CD14-positive monocyte (primary cell): ENCODE measurements around the gene ARHGEF10L. TPM values are rescaled to one million over a fixed set of nuclear protein-coding genes. Genes with fewer than 3 reads are reported as not detected.

Experiments used
- DNase-seq, 3 donors: peaks; one replicate each; pipeline ENCODE4 v3.0.0-alpha.2; 2011 to 2022
- H2AFZ ChIP-seq: 2 replicates; pipeline ENCODE4 v1.6.0; 2012; ENCODE audit warnings: mild to moderate bottlenecking, low read depth, low read length, inconsistent platforms; ENCODE audit not compliant: insufficient read depth, poor library complexity, severe bottlenecking
- H3K27ac ChIP-seq, 2 donors: 1 replicate in 1 of 2; 2 replicates in 1 of 2; pipeline ENCODE4 v1.5.1; 2012 to 2013; ENCODE audit warnings: low read length in 2 of 2, control low read depth in 1 of 2, inconsistent platforms in 1 of 2, low read depth in 1 of 2, mild to moderate bottlenecking in 1 of 2
- H3K27me3 ChIP-seq, 2 donors: one replicate each; pipeline versions ENCODE4 v1.6.0 to v1.6.1; 2011 to 2013; ENCODE audit warnings: low read length in 2 of 2; ENCODE audit not compliant: control insufficient read depth in 2 of 2, insufficient read depth in 2 of 2
- H3K36me3 ChIP-seq, 2 donors: replicated peaks in 1 of 2; 1 replicate in 1 of 2; 2 replicates in 1 of 2; pipeline versions ENCODE4 v1.5.1 to v1.6.1; 2012 to 2013; ENCODE audit warnings: low read length in 2 of 2, control low read depth in 1 of 2, inconsistent platforms in 1 of 2, mild to moderate bottlenecking in 1 of 2; ENCODE audit not compliant: insufficient read depth in 2 of 2, control insufficient read depth in 1 of 2
- H3K4me1 ChIP-seq, 2 donors: 1 replicate in 1 of 2; 2 replicates in 1 of 2; pipeline versions ENCODE4 v1.5.1 to v1.6.1; 2012 to 2013; ENCODE audit warnings: low read length in 2 of 2, control low read depth in 1 of 2, inconsistent platforms in 1 of 2, mild to moderate bottlenecking in 1 of 2, moderate library complexity in 1 of 2; ENCODE audit not compliant: insufficient read depth in 2 of 2, control insufficient read depth in 1 of 2
- H3K4me2 ChIP-seq: replicated peaks from 2 replicates; pipeline ENCODE3; 2012; ENCODE audit warnings: low read length, moderate library complexity, mild to moderate bottlenecking; ENCODE audit not compliant: poor library complexity, severe bottlenecking; ENCODE audit errors: extremely low read depth
- H3K4me3 ChIP-seq, 3 experiments: fragments of 200-600 bp in 1 of 3; sonication (generic) in 1 of 3; replicated peaks in 1 of 3; 1 replicate in 2 of 3; 2 replicates in 1 of 3; pipeline ENCODE4 v1.5.1; 2011 to 2013; ENCODE audit warnings: low read length in 3 of 3, mild to moderate bottlenecking in 3 of 3, control low read depth in 2 of 3, low read depth in 2 of 3, inconsistent platforms in 1 of 3, moderate library complexity in 1 of 3
- H3K79me2 ChIP-seq: 2 replicates; pipeline ENCODE4 v1.6.0; 2012; ENCODE audit warnings: mild to moderate bottlenecking, control low read depth, inconsistent platforms, low read length, moderate library complexity; ENCODE audit not compliant: insufficient read depth
- H3K9ac ChIP-seq: 2 replicates; pipeline ENCODE4 v1.6.0; 2017; ENCODE audit warnings: low read length, mild to moderate bottlenecking; ENCODE audit not compliant: insufficient read depth, poor library complexity, severe bottlenecking
- H3K9me3 ChIP-seq, 2 donors: replicated peaks in 1 of 2; 1 replicate in 1 of 2; 2 replicates in 1 of 2; pipeline versions ENCODE4 v1.5.1 to v1.6.1; 2012 to 2013; ENCODE audit warnings: low read length in 2 of 2, control low read depth in 1 of 2; ENCODE audit not compliant: control insufficient read depth in 1 of 2, insufficient read depth in 1 of 2
- H4K20me1 ChIP-seq: 2 replicates; pipeline ENCODE4 v1.6.0; 2012; ENCODE audit warnings: mild to moderate bottlenecking, low read length, control low read depth, moderate library complexity; ENCODE audit not compliant: insufficient read depth
- H3K27ac Mint-ChIP-seq, 7 donors: one replicate each; pipeline ENCODE4 v1.8.0; 2020; ENCODE audit warnings: mild to moderate bottlenecking in 7 of 7, mixed read lengths in 7 of 7, moderate library complexity in 6 of 7, inconsistent platforms in 2 of 7
- H3K27me3 Mint-ChIP-seq, 3 donors: one replicate each; pipeline ENCODE4 v1.8.0; 2021 to 2022; ENCODE audit warnings: low read depth in 3 of 3, mild to moderate bottlenecking in 3 of 3, mixed read lengths in 3 of 3, moderate library complexity in 3 of 3, inconsistent platforms in 1 of 3
- H3K36me3 Mint-ChIP-seq, 2 donors: one replicate each; pipeline ENCODE4 v1.8.0; 2020; ENCODE audit warnings: mixed read lengths in 2 of 2, inconsistent platforms in 1 of 2, mild to moderate bottlenecking in 1 of 2
- H3K4me1 Mint-ChIP-seq: one replicate; pipeline ENCODE4 v1.8.0; 2020; ENCODE audit warnings: mild to moderate bottlenecking, mixed read lengths
- H3K4me3 Mint-ChIP-seq, 2 donors: one replicate each; pipeline ENCODE4 v1.8.0; 2020; ENCODE audit warnings: mild to moderate bottlenecking in 2 of 2, mixed read lengths in 2 of 2, moderate library complexity in 1 of 2
- H3K9me3 Mint-ChIP-seq, 7 donors: one replicate each; pipeline ENCODE4 v1.8.0; 2020 to 2022; ENCODE audit warnings: mixed read lengths in 7 of 7, mild to moderate bottlenecking in 6 of 7, moderate library complexity in 6 of 7, inconsistent platforms in 2 of 7
- WGBS: methylation state at CpG from one replicate; pipeline ENCODE4 v1.1.5; 2013; ENCODE audit warnings: missing lambda C conversion rate; ENCODE audit not compliant: insufficient coverage; 5-methylcytosine and 5-hydroxymethylcytosine counted together
- intact Hi-C, 2 donors: fragments of 100-400 bp; cut with micrococcal nuclease; formaldehyde crosslinking; loops; one replicate each; pipeline versions ENCODE4 v1.15.0 to v1.15.1; 2023
- polyA plus RNA-seq, 3 donors: library from polyadenylated mRNA; depleted of rRNA in 1 of 3; unstranded in 2 of 3; stranded (reverse) in 1 of 3; fragments of 300-500 nt in 2 of 3; fragments of >200 nt in 1 of 3; fragmentation: Illumina TruSeq in 2 of 3; gene quantifications; 1 replicate in 2 of 3; 2 replicates in 1 of 3; pipeline ENCODE4 v1.2.3, GENCODE V29; 2012 to 2021
- TF ChIP-seq, protein P1 (sequence below): fragments of 200-600 bp; IDR thresholded peaks from one replicate; pipeline ENCODE4 v1.8.0; 2022; ENCODE audit warnings: antibody characterized with exemption, mild to moderate bottlenecking

Gene ARHGEF10L
- polyA plus RNA-seq, 3 donors = 20.7 to 95.7 (median 23.7) TPM

DNA sequence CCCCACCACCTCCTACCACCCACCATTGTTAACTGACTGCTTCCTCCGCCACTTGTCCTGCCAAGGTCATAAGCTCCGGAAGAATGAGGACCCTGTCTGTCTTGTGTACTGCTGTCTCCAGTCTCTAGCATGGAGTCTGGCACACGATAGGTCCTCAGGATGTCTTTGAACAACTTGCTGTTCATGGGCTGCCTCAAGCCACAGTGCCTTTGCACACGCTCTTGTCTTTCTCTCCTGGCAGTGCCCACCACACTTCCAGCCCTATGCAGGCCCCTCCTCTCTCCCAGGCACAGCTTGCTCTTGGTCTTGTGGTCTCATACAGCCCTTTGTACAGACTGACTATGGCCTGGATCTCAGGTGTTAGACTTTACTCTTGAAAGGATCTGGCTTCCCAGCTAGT lies 97.6 kb downstream of the ARHGEF10L start:
- no peaks in the 10 kb centered on the region for H3K9me3 ChIP-seq
- DNase-seq = no peak
- Mint-ChIP-seq H3K4me3 (no peak overlapping the region), H3K36me3 (peaks cover 86 to 97% of the 10 kb centered on the region in 2 donors), H3K27me3 (peaks cover 0 to 2% (median 0%) of the 10 kb centered on the region in 3 donors), H3K4me1 (peaks cover 85% of the 10 kb centered on the region), H3K27ac (peak overlapping the region; percentile 96 to 100 (median 99)), H3K9me3 (peaks cover 0 to 2% (median 0%) of the 10 kb centered on the region in 7 donors)
- no peak overlapping the region for H2AFZ ChIP-seq
- H3K4me3 ChIP-seq = no peak overlapping the region
- intact Hi-C loops = loop anchor here (10.0 kb wide), 1 partner anchor 202 kb away; the partner anchor contains the start of gene RCC2 (in 2 of the 2)
- TF ChIP-seq, protein P1, sequence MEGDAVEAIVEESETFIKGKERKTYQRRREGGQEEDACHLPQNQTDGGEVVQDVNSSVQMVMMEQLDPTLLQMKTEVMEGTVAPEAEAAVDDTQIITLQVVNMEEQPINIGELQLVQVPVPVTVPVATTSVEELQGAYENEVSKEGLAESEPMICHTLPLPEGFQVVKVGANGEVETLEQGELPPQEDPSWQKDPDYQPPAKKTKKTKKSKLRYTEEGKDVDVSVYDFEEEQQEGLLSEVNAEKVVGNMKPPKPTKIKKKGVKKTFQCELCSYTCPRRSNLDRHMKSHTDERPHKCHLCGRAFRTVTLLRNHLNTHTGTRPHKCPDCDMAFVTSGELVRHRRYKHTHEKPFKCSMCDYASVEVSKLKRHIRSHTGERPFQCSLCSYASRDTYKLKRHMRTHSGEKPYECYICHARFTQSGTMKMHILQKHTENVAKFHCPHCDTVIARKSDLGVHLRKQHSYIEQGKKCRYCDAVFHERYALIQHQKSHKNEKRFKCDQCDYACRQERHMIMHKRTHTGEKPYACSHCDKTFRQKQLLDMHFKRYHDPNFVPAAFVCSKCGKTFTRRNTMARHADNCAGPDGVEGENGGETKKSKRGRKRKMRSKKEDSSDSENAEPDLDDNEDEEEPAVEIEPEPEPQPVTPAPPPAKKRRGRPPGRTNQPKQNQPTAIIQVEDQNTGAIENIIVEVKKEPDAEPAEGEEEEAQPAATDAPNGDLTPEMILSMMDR = no peak
- 97% methylated on average over 3 of the region's 4 CpGs for WGBS
- H3K27ac ChIP-seq = peak overlapping the region; percentile 91
- no peaks in the 10 kb centered on the region for H4K20me1 ChIP-seq
- H3K27me3 ChIP-seq = no peaks in the 10 kb centered on the region
- H3K79me2 ChIP-seq = peaks cover 42% of the 10 kb centered on the region
- no peak overlapping the region for H3K9ac ChIP-seq
- peaks cover 81 to 91% of the 10 kb centered on the region in 2 donors for H3K36me3 ChIP-seq
- H3K4me1 ChIP-seq = peaks cover 86 to 90% of the 10 kb centered on the region in 2 donors
- H3K4me2 ChIP-seq = no peak overlapping the region

DNA sequence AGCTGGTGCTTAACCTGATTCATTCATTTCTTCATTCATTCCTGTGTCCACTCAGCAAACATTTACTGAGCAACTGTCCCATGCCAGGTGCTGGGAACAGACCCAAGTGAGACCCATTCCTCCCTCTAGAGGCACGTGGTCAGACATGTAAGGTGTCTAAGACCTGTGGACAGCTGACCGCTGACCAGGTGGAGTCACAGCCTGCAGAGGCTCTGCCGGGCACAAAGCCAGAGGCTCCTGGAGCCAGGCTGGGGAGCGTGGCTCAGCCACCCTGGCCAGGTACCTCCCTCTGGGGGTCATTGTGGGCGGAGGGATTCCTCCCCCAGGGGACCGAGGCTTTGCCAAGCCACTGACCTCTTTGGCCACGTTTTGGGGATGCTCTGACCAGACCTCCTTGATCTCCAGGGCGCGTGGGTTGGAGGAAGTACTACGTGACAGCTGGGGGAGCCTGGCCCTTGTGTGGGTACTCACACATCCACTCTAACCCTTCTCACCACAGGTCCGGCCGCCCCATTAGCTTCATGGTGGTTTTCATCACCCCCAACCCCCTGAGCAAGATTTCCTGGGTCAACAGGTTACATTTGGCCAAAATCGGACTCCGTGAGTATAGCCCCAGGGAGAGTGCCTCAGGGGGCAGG lies 100.3 kb downstream of the ARHGEF10L start:
- Histone ChIP-seq H2AFZ (no peak overlapping the region), H3K79me2 (peaks cover 24% of the 10 kb centered on the region), H3K4me2 (peak overlapping the region; percentile 35), H3K27me3 (no peaks in the 10 kb centered on the region), H3K9ac (peak overlapping the region; percentile 58), H3K4me3 (peak overlapping the region in 1 of 3 experiments; percentile 35), H3K9me3 (no peaks in the 10 kb centered on the region), H3K4me1 (peaks cover 58 to 63% of the 10 kb centered on the region in 2 donors), H4K20me1 (peaks cover 1% of the 10 kb centered on the region), H3K36me3 (peaks cover 84 to 91% of the 10 kb centered on the region in 2 donors), H3K27ac (peak overlapping the region; percentile 81 to 87)
- peak overlapping the region; percentile 88 to 96 (median 91) for H3K27ac Mint-ChIP-seq
- DNase-seq = peak in 1 of 3 donors; percentile 37
- WGBS = 89% methylated on average over 6 of the region's 14 CpGs
- TF ChIP-seq, protein P1 = no peak
- intact Hi-C loops = loop anchor here (10.0 kb wide), 1 partner anchor 205 kb away; the partner anchor contains the start of gene RCC2 (in 2 of the 2)
- H3K27me3 Mint-ChIP-seq = peaks cover 0 to 2% (median 1%) of the 10 kb centered on the region in 3 donors
- H3K36me3 Mint-ChIP-seq = peaks cover 86 to 97% of the 10 kb centered on the region in 2 donors
- peaks cover 66% of the 10 kb centered on the region for H3K4me1 Mint-ChIP-seq
- H3K9me3 Mint-ChIP-seq = peaks cover 0 to 2% (median 0%) of the 10 kb centered on the region in 7 donors
- peak overlapping the region in 1 of 2 donors; percentile 30 for H3K4me3 Mint-ChIP-seq
